Bronchial epithelial cell (primary cell): ENCODE data around the gene OXT. TPM values are rescaled to one million over a fixed set of nuclear protein-coding genes. Genes with fewer than 3 reads are reported as not detected.

ENCODE experiments used
- DNase-seq: peaks from one replicate; pipeline ENCODE4 v3.0.0-alpha.2; 2010; ENCODE audit warnings: low read depth
- FAIRE-seq: peaks from 2 replicates; lab custom pipeline; 2011; peaks lifted over from hg19 to GRCh38; lab: Jason Lieb, UNC
- H3K27me3 ChIP-seq: 2 replicates; pipeline ENCODE4 v1.5.1; 2011; ENCODE audit warnings: low read length; ENCODE audit not compliant: control insufficient read depth, insufficient read depth
- H3K36me3 ChIP-seq: 2 replicates; pipeline ENCODE4 v1.5.1; 2011; ENCODE audit warnings: low read length; ENCODE audit not compliant: control insufficient read depth, insufficient read depth
- H3K4me3 ChIP-seq: 2 replicates; pipeline ENCODE4 v1.5.1; 2011; ENCODE audit warnings: mild to moderate bottlenecking, low read depth, low read length, control low read depth
- total RNA-seq: library from RNA; depleted of rRNA; stranded (reverse); fragments of >200 nt; gene quantifications from 2 replicates; pipeline ENCODE4 v1.2.1, GENCODE V29; 2014
- TF ChIP-seq, protein P1 (sequence below): IDR thresholded peaks from 2 replicates; pipeline ENCODE4 v1.5.1; 2011; ENCODE audit warnings: mild to moderate bottlenecking, moderate library complexity, low read length, control low read depth, inconsistent platforms; ENCODE audit not compliant: insufficient read depth, severe bottlenecking

OXT gene
- total RNA-seq, 1 donor from 2014 or later: not detected

DNA sequence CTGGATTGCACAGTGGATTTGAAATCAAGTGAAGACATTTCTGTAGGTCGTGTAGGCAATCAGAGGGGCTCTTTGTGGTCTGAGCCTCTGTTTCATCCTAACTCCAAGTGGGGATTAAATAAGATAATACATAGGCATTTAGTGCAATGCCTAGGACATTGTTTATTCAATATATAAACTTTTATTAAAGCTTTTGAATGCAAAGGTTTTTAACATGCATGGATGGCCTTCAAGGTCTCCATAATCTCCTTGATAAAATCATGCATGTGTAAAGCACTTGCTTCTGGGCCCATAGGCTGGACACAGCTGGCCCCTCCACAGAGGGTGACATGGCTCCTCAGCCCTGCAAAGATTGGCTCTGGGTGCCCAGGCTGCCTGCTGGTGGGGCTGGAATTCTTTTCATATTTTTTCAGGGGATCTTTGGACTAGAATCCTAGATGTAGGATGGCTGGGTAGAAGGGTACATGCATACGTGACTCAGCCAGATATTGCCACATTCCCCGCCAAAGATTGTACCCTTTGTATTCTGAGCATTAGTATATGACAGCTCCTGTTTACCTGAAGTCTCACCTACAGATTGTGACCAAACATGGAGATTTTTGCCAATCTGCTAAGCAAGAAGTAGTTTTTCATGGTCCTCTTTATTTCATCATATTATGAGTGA lies 32.1 kb downstream of the OXT start:
- Histone ChIP-seq H3K27me3 (no peaks in the 10 kb centered on the region), H3K36me3 (peaks cover 1% of the 10 kb centered on the region), H3K4me3 (no peak overlapping the region)
- TF ChIP-seq, protein P1, sequence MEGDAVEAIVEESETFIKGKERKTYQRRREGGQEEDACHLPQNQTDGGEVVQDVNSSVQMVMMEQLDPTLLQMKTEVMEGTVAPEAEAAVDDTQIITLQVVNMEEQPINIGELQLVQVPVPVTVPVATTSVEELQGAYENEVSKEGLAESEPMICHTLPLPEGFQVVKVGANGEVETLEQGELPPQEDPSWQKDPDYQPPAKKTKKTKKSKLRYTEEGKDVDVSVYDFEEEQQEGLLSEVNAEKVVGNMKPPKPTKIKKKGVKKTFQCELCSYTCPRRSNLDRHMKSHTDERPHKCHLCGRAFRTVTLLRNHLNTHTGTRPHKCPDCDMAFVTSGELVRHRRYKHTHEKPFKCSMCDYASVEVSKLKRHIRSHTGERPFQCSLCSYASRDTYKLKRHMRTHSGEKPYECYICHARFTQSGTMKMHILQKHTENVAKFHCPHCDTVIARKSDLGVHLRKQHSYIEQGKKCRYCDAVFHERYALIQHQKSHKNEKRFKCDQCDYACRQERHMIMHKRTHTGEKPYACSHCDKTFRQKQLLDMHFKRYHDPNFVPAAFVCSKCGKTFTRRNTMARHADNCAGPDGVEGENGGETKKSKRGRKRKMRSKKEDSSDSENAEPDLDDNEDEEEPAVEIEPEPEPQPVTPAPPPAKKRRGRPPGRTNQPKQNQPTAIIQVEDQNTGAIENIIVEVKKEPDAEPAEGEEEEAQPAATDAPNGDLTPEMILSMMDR: no peak
- peak; percentile 65 for DNase-seq
- FAIRE-seq: no peak

DNA sequence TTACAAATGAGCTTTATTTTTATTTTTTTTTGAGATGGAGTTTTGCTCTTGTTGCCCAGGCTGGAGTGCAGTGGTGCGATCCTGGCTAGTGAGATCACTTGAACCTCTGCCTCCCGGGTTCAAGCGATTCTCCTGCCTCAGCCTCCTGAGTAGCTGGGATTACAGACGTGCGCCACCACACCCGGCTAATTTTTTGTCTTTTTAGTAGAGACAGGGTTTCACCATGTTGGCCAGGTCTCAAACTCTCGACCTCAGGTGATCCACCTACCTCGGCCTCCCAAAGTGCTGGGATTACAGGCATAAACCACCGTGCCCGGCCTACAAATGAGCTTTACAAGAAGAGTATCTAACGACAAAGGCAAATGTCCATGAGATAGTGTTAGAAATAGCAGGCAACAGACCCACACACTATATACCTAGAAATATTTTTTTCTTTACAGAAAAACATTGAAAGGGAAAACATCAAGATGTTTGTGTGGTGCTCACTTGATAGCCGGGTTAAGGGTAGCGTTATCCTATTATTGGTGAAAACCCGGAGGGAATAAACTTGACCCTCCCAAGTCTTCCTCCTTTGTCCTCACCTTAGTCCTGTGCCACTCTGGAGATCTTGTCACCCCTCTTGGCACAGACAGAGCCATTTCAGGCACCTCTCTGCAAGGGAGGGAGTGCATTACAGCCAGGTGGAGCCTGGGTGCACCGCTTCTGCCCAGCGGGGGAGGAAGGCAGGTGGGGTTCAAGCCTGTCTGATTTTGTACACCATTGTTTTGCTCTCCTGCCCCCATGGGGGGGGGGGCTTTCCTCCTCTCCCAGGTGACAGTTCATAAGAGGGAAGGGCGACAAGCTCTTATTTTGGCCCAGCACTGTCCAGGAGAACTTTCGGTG lies 34.1 kb downstream of the OXT start:
- DNase-seq: no peak
- no peak for FAIRE-seq
- Histone ChIP-seq H3K4me3 (no peak overlapping the region), H3K36me3 (peaks cover 4% of the 10 kb centered on the region), H3K27me3 (no peaks in the 10 kb centered on the region)
- TF ChIP-seq, protein P1: no peak

DNA sequence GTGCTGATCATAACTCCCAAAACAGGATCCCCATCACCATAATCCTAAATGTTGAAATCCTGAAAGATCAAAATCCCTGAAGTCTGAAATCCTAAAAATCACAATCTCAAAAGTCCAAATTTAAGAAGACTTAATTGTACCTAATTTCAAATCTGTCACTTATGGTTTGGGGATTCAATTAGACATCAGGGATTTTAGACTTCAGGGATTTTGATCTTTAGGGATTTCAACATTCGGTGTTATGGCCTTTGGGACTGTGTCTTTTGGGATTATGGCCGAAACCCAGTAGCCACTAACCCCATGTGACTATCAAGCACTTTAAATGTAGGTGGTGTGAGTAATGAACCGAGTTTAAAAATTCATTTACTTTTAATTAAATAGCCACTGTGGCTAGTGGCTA lies 34.8 kb downstream of the OXT start:
- DNase-seq (no peak), FAIRE-seq (peak; percentile 47)
- no peaks in the 10 kb centered on the region for H3K27me3 ChIP-seq
- no peak overlapping the region for H3K4me3 ChIP-seq
- TF ChIP-seq, protein P1: no peak
- H3K36me3 ChIP-seq: peaks cover 4% of the 10 kb centered on the region

DNA sequence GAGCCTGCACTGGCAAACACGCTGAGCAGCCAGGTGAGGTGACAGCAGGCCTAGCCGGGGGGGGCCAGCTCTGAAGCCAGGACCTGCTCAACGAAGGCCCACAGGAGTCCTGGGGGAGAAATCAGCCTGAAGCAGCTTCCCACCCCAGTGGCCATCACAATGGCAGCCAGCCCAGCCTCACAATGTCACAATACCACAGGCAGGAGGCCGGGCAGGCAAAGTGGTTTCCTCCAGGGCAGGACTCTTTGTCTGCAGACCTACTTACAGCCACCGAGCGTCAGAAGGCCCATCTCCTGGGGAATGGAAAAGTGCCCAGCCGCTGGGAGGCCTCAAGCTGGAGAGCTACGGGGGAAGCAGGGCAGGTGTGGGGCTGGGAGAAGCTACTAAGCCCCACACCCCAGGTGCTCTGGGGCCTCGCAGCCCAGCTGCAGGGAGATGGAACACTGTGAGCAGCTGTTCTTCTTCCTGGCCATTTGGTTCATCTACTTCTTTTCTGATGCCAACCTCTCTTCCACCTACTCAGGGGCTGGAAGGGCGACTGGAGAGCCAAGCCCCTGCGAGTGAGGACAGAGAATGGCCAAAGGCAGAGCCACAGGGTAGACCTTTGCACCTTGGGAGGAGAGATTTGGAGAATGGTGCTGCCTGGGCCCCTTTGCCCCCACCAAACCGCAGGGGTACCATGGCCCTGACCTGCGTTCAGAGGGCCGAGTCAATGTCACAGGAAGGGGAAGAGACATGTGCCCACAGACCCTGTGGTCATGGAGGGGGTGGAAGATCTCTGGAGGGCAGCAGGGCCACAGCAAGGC lies 35.4 kb downstream of the OXT start:
- TF ChIP-seq, protein P1: no peak
- Histone ChIP-seq H3K27me3 (no peaks in the 10 kb centered on the region), H3K36me3 (peaks cover 4% of the 10 kb centered on the region), H3K4me3 (no peak overlapping the region)
- DNase-seq (no peak), FAIRE-seq (no peak)

DNA sequence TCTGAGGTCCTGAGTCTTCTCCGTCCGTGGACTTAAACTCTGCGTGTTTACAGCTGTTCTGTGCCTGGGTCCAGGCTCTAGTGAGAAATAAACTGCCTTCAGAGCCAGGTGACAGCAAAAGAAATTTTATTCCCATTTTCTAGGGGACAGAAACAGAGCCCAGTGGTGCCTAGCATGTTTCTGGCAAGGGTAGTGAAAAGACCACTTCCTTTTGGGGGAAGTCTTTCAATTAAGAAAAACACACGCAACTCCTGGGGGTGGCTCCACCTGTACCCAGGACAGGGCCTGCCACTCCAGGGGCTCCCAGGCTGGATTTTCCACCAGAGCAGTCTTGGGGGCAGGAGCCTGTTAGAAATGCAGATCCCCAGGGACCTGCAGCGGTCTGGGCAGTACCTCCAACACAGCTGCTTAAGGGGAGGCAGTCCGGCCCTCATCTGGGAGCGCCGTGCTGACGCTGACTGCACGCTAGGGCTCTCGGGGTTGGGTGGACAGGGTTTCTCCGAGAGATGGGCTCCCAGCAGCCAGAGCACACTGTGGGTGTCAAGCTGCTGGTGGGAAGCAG lies 36.1 kb downstream of the OXT start:
- FAIRE-seq (no peak), DNase-seq (no peak)
- Histone ChIP-seq H3K36me3 (peaks cover 4% of the 10 kb centered on the region), H3K27me3 (no peaks in the 10 kb centered on the region), H3K4me3 (no peak overlapping the region)
- TF ChIP-seq, protein P1: no peak
